H1 (cell line): ENCODE measurements around the gene FAM25A. TPM values are rescaled to one million over a fixed set of nuclear protein-coding genes. Genes with fewer than 3 reads are reported as not detected.
"Not testable (repeated sequence)": the region's sequence is repeated elsewhere in the genome, so short reads cannot be mapped to it uniquely, and the experiment has no call there.

ENCODE experiments used
- CTCF ChIA-PET: fragments of 300-600 bp; sonication (Branson Sonifier 250); formaldehyde crosslinking; loops from one replicate; lab custom pipeline; 2021; ENCODE audit not compliant: partially characterized antibody; lab: Charles Lee
- POLR2A ChIA-PET: fragments of 300-600 bp; sonication (Branson Sonifier 250); formaldehyde crosslinking; loops from one replicate; lab custom pipeline; 2021; ENCODE audit warnings: inconsistent platforms; ENCODE audit not compliant: partially characterized antibody; lab: Charles Lee
- DNase-seq, 2 experiments: peaks; one replicate each; pipeline versions ENCODE4 v3.0.0 to v3.0.0-alpha.2; 2010 to 2022; ENCODE audit warnings: low spot score in 2 of 2, low read depth in 1 of 2, mixed read lengths in 1 of 2
- FAIRE-seq: peaks from 2 replicates; lab custom pipeline; 2011; peaks lifted over from hg19 to GRCh38; lab: Jason Lieb, UNC
- H2AFZ ChIP-seq: 2 replicates; pipeline ENCODE4 v1.8.1; 2012; ENCODE audit warnings: low read length, inconsistent platforms
- H2AK5ac ChIP-seq: 2 replicates; pipeline ENCODE4 v1.6.1; 2013; ENCODE audit warnings: low read depth, low read length
- H2BK120ac ChIP-seq: replicated peaks from 2 replicates; pipeline ENCODE3; 2013; ENCODE audit warnings: low read depth, low read length, inconsistent platforms
- H2BK12ac ChIP-seq: 2 replicates; pipeline ENCODE4 v1.6.1; 2013; ENCODE audit warnings: low read depth, low read length
- H2BK15ac ChIP-seq: 2 replicates; pipeline ENCODE4 v1.6.1; 2013; ENCODE audit warnings: low read length
- H2BK20ac ChIP-seq: 2 replicates; pipeline ENCODE4 v1.6.1; 2013; ENCODE audit warnings: low read length
- H2BK5ac ChIP-seq: 2 replicates; pipeline ENCODE4 v1.6.1; 2013; ENCODE audit warnings: low read depth, low read length
- H3K14ac ChIP-seq: 2 replicates; pipeline ENCODE4 v1.6.1; 2013; ENCODE audit warnings: inconsistent platforms; ENCODE audit not compliant: insufficient read length
- H3K18ac ChIP-seq: 2 replicates; pipeline ENCODE4 v1.6.1; 2013; ENCODE audit warnings: low read length; ENCODE audit errors: extremely low read depth
- H3K23ac ChIP-seq: 2 replicates; pipeline ENCODE4 v1.6.1; 2013; ENCODE audit warnings: inconsistent platforms; ENCODE audit not compliant: insufficient read length
- H3K23me2 ChIP-seq: 2 replicates; pipeline ENCODE4 v1.6.1; 2013; ENCODE audit warnings: low read depth, low read length
- H3K27ac ChIP-seq: 2 replicates; pipeline ENCODE4 v1.6.1; 2011; ENCODE audit warnings: low read depth, low read length, inconsistent platforms
- H3K27me3 ChIP-seq, 4 experiments: replicated peaks in 1 of 4; 1 replicate in 1 of 4; 2 replicates in 3 of 4; pipeline versions ENCODE4 v1.6.1 to v1.8.1; 2011 to 2013; ENCODE audit warnings: low read length in 3 of 4, mild to moderate bottlenecking in 3 of 4, inconsistent platforms in 2 of 4, mixed read lengths in 2 of 4, moderate library complexity in 1 of 4; ENCODE audit not compliant: control insufficient read depth in 3 of 4, insufficient read depth in 3 of 4; ENCODE audit errors: extremely low read depth in 1 of 4
- H3K36me3 ChIP-seq, 4 experiments: 2 replicates each; pipeline versions ENCODE4 v1.6.1 to v1.8.1; 2011 to 2013; ENCODE audit warnings: mild to moderate bottlenecking in 4 of 4, low read length in 3 of 4, moderate library complexity in 2 of 4, control low read depth in 1 of 4, inconsistent platforms in 1 of 4; ENCODE audit not compliant: insufficient read depth in 4 of 4, control insufficient read depth in 2 of 4
- H3K4ac ChIP-seq: replicated peaks from 2 replicates; pipeline ENCODE3; 2013; ENCODE audit warnings: low read length, low read depth, mixed read lengths, inconsistent platforms; ENCODE audit not compliant: insufficient read length
- H3K4me1 ChIP-seq, 4 experiments: replicated peaks in 1 of 4; 1 replicate in 1 of 4; 2 replicates in 3 of 4; pipeline versions ENCODE4 v1.6.1 to v1.8.1; 2011 to 2013; ENCODE audit warnings: low read length in 3 of 4, inconsistent platforms in 2 of 4, mixed read lengths in 1 of 4; ENCODE audit not compliant: insufficient read depth in 4 of 4, control insufficient read depth in 3 of 4
- H3K4me2 ChIP-seq, 2 experiments: 2 replicates each; pipeline versions ENCODE4 v1.6.1 to v1.8.1; 2011 to 2013; ENCODE audit warnings: low read depth in 2 of 2, low read length in 2 of 2, control low read depth in 1 of 2, inconsistent platforms in 1 of 2, mild to moderate bottlenecking in 1 of 2; ENCODE audit not compliant: insufficient read depth in 1 of 2
- H3K4me3 ChIP-seq, 4 experiments: fragments of 200-600, 300-600 bp in 1 of 4; sonication (generic), shearing (Covaris generic), sonication (Bioruptor Twin) in 1 of 4; 2 replicates each; pipeline versions ENCODE4 v1.5.1 to v1.8.1; 2011 to 2016; ENCODE audit warnings: low read length in 4 of 4, low read depth in 3 of 4, control low read depth in 2 of 4, inconsistent platforms in 2 of 4, mild to moderate bottlenecking in 2 of 4, mixed read lengths in 1 of 4, moderate library complexity in 1 of 4; ENCODE audit not compliant: insufficient read depth in 2 of 4; ENCODE audit errors: extremely low read depth in 1 of 4
- H3K56ac ChIP-seq: replicated peaks from 2 replicates; pipeline ENCODE3; 2013; ENCODE audit warnings: low read depth, mild to moderate bottlenecking, mixed read lengths, low read length, inconsistent platforms; ENCODE audit not compliant: insufficient read length
- H3K79me1 ChIP-seq: 2 replicates; pipeline ENCODE4 v1.6.1; 2013; ENCODE audit warnings: low read depth, low read length, control low read depth
- H3K79me2 ChIP-seq, 2 experiments: 2 replicates each; pipeline versions ENCODE4 v1.6.1 to v1.8.1; 2012 to 2013; ENCODE audit warnings: low read length in 2 of 2, mild to moderate bottlenecking in 2 of 2, inconsistent platforms in 1 of 2; ENCODE audit not compliant: insufficient read depth in 2 of 2, control insufficient read depth in 1 of 2
- H3K9ac ChIP-seq, 4 experiments: replicated peaks in 1 of 4; 1 replicate in 1 of 4; 2 replicates in 3 of 4; pipeline versions ENCODE4 v1.6.1 to v1.8.1; 2011 to 2013; ENCODE audit warnings: low read depth in 3 of 4, low read length in 3 of 4, control low read depth in 2 of 4, mild to moderate bottlenecking in 2 of 4, moderate library complexity in 2 of 4, inconsistent platforms in 1 of 4; ENCODE audit errors: extremely low read depth in 1 of 4
- H3K9me3 ChIP-seq, 2 experiments: 2 replicates each; pipeline versions ENCODE4 v1.6.1 to v1.8.1; 2012 to 2013; ENCODE audit warnings: mild to moderate bottlenecking in 2 of 2, moderate library complexity in 2 of 2, control low read depth in 1 of 2, inconsistent platforms in 1 of 2, low read depth in 1 of 2, low read length in 1 of 2, mixed read lengths in 1 of 2; ENCODE audit not compliant: insufficient read depth in 2 of 2
- H4K20me1 ChIP-seq, 2 experiments: replicated peaks in 1 of 2; 2 replicates each; pipeline versions ENCODE3 to v1.8.1; 2011 to 2013; ENCODE audit warnings: inconsistent platforms in 2 of 2, low read length in 2 of 2, mild to moderate bottlenecking in 1 of 2; ENCODE audit not compliant: insufficient read depth in 2 of 2, control insufficient read depth in 1 of 2
- H4K5ac ChIP-seq: 2 replicates; pipeline ENCODE4 v1.6.1; 2013; ENCODE audit warnings: low read length, low read depth, mixed read lengths, inconsistent platforms; ENCODE audit not compliant: insufficient read length
- H4K8ac ChIP-seq: 2 replicates; pipeline ENCODE4 v1.8.0; 2013; ENCODE audit warnings: mild to moderate bottlenecking, moderate library complexity, low read length, inconsistent platforms; ENCODE audit not compliant: insufficient read depth; ENCODE audit errors: extremely low read depth
- H4K91ac ChIP-seq: replicated peaks from 2 replicates; pipeline ENCODE3; 2013; ENCODE audit warnings: low read length, mixed read lengths, inconsistent platforms; ENCODE audit not compliant: insufficient read length
- WGBS, 2 experiments: shearing (Covaris generic) in 1 of 2; methylation state at CpG; one replicate each; pipeline versions ENCODE4 v1.1.6 to v1.1.7; 2013 to 2015; ENCODE audit warnings: low lambda C conversion rate in 2 of 2, mixed read lengths in 2 of 2, inconsistent platforms in 1 of 2, low coverage in 1 of 2, missing lambda C conversion rate in 1 of 2; ENCODE audit not compliant: insufficient replicate concordance in 2 of 2, insufficient coverage in 1 of 2, insufficient read length in 1 of 2; ENCODE audit errors: extremely low coverage in 1 of 2, missing lambda C conversion rate in 1 of 2; 5-methylcytosine and 5-hydroxymethylcytosine counted together
- polyA plus RNA-seq, 7 experiments: library from polyadenylated mRNA; depleted of rRNA in 3 of 7; stranded (reverse) in 5 of 7; unstranded in 2 of 7; fragments of >200 nt in 5 of 7; fragments of 200-250 nt in 2 of 7; gene quantifications; 1 replicate in 5 of 7; 2 replicates in 1 of 7; 4 replicates in 1 of 7; pipeline versions ENCODE4 v1.2.1 to v1.2.3, GENCODE V29; 2011 to 2013; ENCODE audit warnings: missing spikeins in 2 of 7, mixed read lengths in 2 of 7
- total RNA-seq: library from RNA; stranded (reverse); fragmentation: NEBNext Ultra II Directional; extraction: Animal tissue kit (Norgen Biotek cat#: 25700); gene quantifications from 2 replicates; pipeline ENCODE4 v1.2.1, GENCODE V29; 2021

Gene FAM25A
- total and polyA plus RNA-seq, 2 of the 8 experiments (the other 6 are each of a cell fraction or from before 2014, with no cell fraction given): not detected

GRCh38 chr10:86978457-86978856 is 41.6 kb upstream of the FAM25A start:
- not testable (repeated sequence) for H4K8ac ChIP-seq, H3K9me3 ChIP-seq, H3K4me2 ChIP-seq, H2AFZ ChIP-seq, H4K20me1 ChIP-seq, H4K91ac ChIP-seq, H3K56ac ChIP-seq, H3K4ac ChIP-seq, H3K9ac ChIP-seq, H3K4me1 ChIP-seq, H3K14ac ChIP-seq, H2BK15ac ChIP-seq, H2BK20ac ChIP-seq, H3K79me1 ChIP-seq, H3K18ac ChIP-seq, H3K27me3 ChIP-seq, H3K23ac ChIP-seq, H2BK5ac ChIP-seq, FAIRE-seq, H2AK5ac ChIP-seq, H3K4me3 ChIP-seq, H4K5ac ChIP-seq, H3K23me2 ChIP-seq, H2BK12ac ChIP-seq, H3K36me3 ChIP-seq, H2BK120ac ChIP-seq, H3K79me2 ChIP-seq, DNase-seq, H3K27ac ChIP-seq
- WGBS, 2 experiments: 77% methylated on average over 3 of the region's 3 CpGs; no CpG with 5 or more reads in 1 of the 2 experiments
- ChIA-PET CTCF (interaction anchor here (0.6 kb wide), 1 partner anchor 644 kb away, joined by 3 read pairs; no protein-coding TSS in a partner anchor), POLR2A (interaction anchor here (0.7 kb wide), 1 partner anchor 36 kb away, joined by 3 read pairs; no protein-coding TSS in a partner anchor)
